ENCODE data around the gene TUBAL3. TPM values are rescaled to one million over a fixed set of nuclear protein-coding genes. Genes with fewer than 3 reads are reported as not detected.

The TUBAL3 gene
- total RNA-seq, 1 experiment from 2014 or later = 0.98 TPM

DNA sequence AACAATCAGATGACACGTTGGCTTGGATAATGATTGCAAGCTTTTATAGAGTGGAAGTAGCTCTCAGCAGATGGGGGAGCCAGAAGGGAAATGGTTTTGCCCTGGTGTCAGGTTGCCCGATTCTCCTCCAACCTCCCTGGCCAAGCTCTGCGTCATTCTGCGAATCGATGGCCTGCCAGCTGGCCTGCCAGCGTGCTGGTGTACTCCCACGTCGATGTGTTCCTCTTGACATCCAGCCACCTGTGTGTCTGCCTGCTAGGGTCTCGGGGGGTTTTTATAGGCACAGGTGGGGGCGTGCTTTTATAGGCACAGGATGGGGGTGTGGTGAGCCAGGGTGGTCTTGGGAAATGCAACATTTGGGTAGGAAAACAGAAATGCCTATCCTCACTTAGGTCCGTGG lies 12.4 kb upstream of the TUBAL3 start:
- no peak for DNase-seq (ENCODE audit: low read depth, low spot score)
- H3K79me2 ChIP-seq (ENCODE audit: insufficient read depth, low read length) = peaks cover 92% of the 10 kb centered on the region
- intact Hi-C loops (cut with micrococcal nuclease) = no loop called here
- no peak overlapping the region for H3K4me3 ChIP-seq (replicated peaks in 1 of 2; ENCODE audit: low read depth in 1 of 2, low read length in 2 of 2)
- no TSS peak for BruUV-seq (replicated peaks)
- ChIA-PET RAD21 (ENCODE audit: low non-redundant PET in 1 of 2, low total read pairs in 2 of 2, uncharacterized antibody in 2 of 2, unreplicated experiment in 2 of 2) (no interaction called here), CTCF (no interaction called here), POLR2A (no interaction called here)
- TF ChIP-seq ELF1 (IDR thresholded peaks at IDR 0.05; ENCODE audit: borderline replicate concordance, low read depth) = no peak
- no peak for TF ChIP-seq REST (IDR thresholded peaks at IDR 0.05; ENCODE audit: low read depth)
- TF ChIP-seq CTCF (IDR thresholded peaks at IDR 0.05 in 2 of 3, conservative IDR thresholded peaks at IDR 0.05 in 1 of 3; ENCODE audit: borderline replicate concordance in 1 of 3, insufficient read depth in 1 of 3, low read depth in 2 of 3, low read length in 2 of 3) = no peak
- TF ChIP-seq RAD21 (IDR thresholded peaks at IDR 0.05; ENCODE audit: low read depth) = no peak
- TF ChIP-seq, protein P1, sequence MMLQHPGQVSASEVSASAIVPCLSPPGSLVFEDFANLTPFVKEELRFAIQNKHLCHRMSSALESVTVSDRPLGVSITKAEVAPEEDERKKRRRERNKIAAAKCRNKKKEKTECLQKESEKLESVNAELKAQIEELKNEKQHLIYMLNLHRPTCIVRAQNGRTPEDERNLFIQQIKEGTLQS (IDR thresholded peaks at IDR 0.05) = no peak
- TF ChIP-seq, protein P2, sequence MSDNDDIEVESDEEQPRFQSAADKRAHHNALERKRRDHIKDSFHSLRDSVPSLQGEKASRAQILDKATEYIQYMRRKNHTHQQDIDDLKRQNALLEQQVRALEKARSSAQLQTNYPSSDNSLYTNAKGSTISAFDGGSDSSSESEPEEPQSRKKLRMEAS (IDR thresholded peaks at IDR 0.05) = no peak
- TF ChIP-seq ZBTB33 (IDR thresholded peaks at IDR 0.05; ENCODE audit: extremely low read depth, insufficient replicate concordance, low read length) = no peak
- peaks cover 2 to 7% of the 10 kb centered on the region in 2 experiments; a peak in 3 of 4 replicates for H3K4me1 ChIP-seq (ENCODE audit: control insufficient read depth in 1 of 2, insufficient read depth in 2 of 2, low read length in 2 of 2)
- no peak overlapping the region for H3K9ac ChIP-seq (ENCODE audit: low read length)
- H3K4me2 ChIP-seq (ENCODE audit: low read length) = no peak overlapping the region
- H3K9me3 ChIP-seq (ENCODE audit: control insufficient read depth in 1 of 2, insufficient read depth in 1 of 2, low read depth in 1 of 2, low read length in 2 of 2) = peaks cover 3 to 4% of the 10 kb centered on the region in 2 experiments; a peak in 3 of 4 replicates
- no peaks in the 10 kb centered on the region for H4K20me1 ChIP-seq (ENCODE audit: insufficient read depth)
- H2AFZ ChIP-seq (ENCODE audit: low read depth, low read length, poor library complexity, severe bottlenecking) = no peak overlapping the region
- no peak for ATAC-seq
- H3K27me3 ChIP-seq (ENCODE audit: insufficient read depth, low read length) = no peaks in the 10 kb centered on the region
- H3K27ac ChIP-seq (ENCODE audit: low read depth, low read length) = no peak overlapping the region
- H3K36me3 ChIP-seq (ENCODE audit: control insufficient read depth in 1 of 2, insufficient read depth in 2 of 2, low read length in 2 of 2) = 0 out of 4 replicates have a peak, but pooled peaks cover 0 to 7% of the 10 kb centered on the region in 2 experiments
- no peaks in the 10 kb centered on the region for H3K9me2 ChIP-seq (ENCODE audit: insufficient read depth)

Measured in HCT116 (cell line).